Ovary (tissue), 9 donors: Measurements from ENCODE around the gene GTF2IRD1. TPM values are rescaled to one million over a fixed set of nuclear protein-coding genes. Genes with fewer than 3 reads are reported as not detected.
"Not testable (repeated sequence)": the region's sequence is repeated elsewhere in the genome, so short reads cannot be mapped to it uniquely, and the experiment has no call there.

Experiments
- DNase-seq, 5 donors: peaks; one replicate each; pipeline ENCODE4 v3.0.0-alpha.2; 2019 to 2020
- H3K27ac ChIP-seq, 2 donors: fragments of 200-600 bp; one replicate each; pipeline versions ENCODE4 v1.5.1 to v1.8.0; 2019 to 2022
- H3K27me3 ChIP-seq: fragments of 200-600 bp; one replicate; pipeline ENCODE4 v1.8.0; 2022
- H3K36me3 ChIP-seq: fragments of 200-600 bp; sonication (generic); one replicate; pipeline ENCODE4 v1.5.1; 2019
- H3K4me1 ChIP-seq: one replicate; pipeline ENCODE4 v1.8.1; 2013; ENCODE audit warnings: mild to moderate bottlenecking, moderate library complexity; ENCODE audit not compliant: insufficient read depth
- H3K4me3 ChIP-seq: fragments of 200-600 bp; sonication (generic); one replicate; pipeline ENCODE4 v1.5.1; 2017
- H3K9me3 ChIP-seq, 2 donors: fragments of 200-600 bp in 1 of 2; sonication (generic) in 1 of 2; one replicate each; pipeline versions ENCODE4 v1.5.1 to v1.8.1; 2013 to 2019; ENCODE audit warnings: mild to moderate bottlenecking in 1 of 2, moderate library complexity in 1 of 2
- EP300 ChIP-seq: sonication (generic); formaldehyde crosslinking; IDR thresholded peaks from one replicate; pipeline ENCODE4 v1.6.1; 2017; ENCODE audit warnings: antibody characterized with exemption
- POLR2A ChIP-seq: fragments of 450-650 bp; IDR thresholded peaks from one replicate; pipeline ENCODE4 v1.6.1; 2017; ENCODE audit warnings: antibody characterized with exemption, mild to moderate bottlenecking, moderate library complexity
- WGBS, 3 donors: extraction: QIAGEN DNeasy Blood & Tissue Kit in 1 of 3; methylation state at CpG; one replicate each; pipeline versions ENCODE4 v1.1.5 to v1.1.7; 2013 to 2017; 5-methylcytosine and 5-hydroxymethylcytosine counted together
- intact Hi-C, 4 donors: fragments of 100-400 bp; cut with DNase I; formaldehyde crosslinking; loops; one replicate each; pipeline versions ENCODE4 v1.11.0 to v1.15.1; 2022 to 2023
- polyA plus RNA-seq, 2 donors: library from polyadenylated mRNA; stranded (reverse); fragments of 200-250 nt in 1 of 2; fragments of 350-450 nt in 1 of 2; fragmentation: Illumina TruSeq in 1 of 2; extraction: RNeasy Lipid Tissue Mini Kit (QIAGEN cat#74804) in 1 of 2; gene quantifications; one replicate each; pipeline ENCODE4 v1.2.3, GENCODE V29; 2013 to 2014
- total RNA-seq, 7 donors: library from RNA; depleted of rRNA in 2 of 7; stranded (reverse); fragments of >200 nt in 2 of 7; fragmentation: NEBNext Ultra II Directional in 3 of 7; extraction: Animal tissue kit (Norgen Biotek cat#: 25700) in 3 of 7; gene quantifications; one replicate each; pipeline versions ENCODE4 v1.1.0 to v1.2.4, GENCODE V29; 2016 to 2023
- TF ChIP-seq, protein P1 (sequence below), 3 donors: fragments of 450-650 bp in 2 of 3; fragments of 200-600 bp in 1 of 3; IDR thresholded peaks; one replicate each; pipeline versions ENCODE4 v1.5.1 to v1.8.0; 2016 to 2022; ENCODE audit warnings: antibody characterized with exemption in 3 of 3, mild to moderate bottlenecking in 1 of 3
- donor health status: DM: no; HTN: no; CAD: no; lungs with moderate emphysema.
- donor health status: DM: no; HTN: no; CAD: no.
- donor health status: Bipolar disorder and iron deficiency.
- donor health status: DM: yes; HTN: yes; CAD: no.
- donor health status: DM: no; HTN: no; CAD: no.
- donor health status: DM: yes; HTN: yes; CAD: no.

Gene GTF2IRD1
- total and polyA plus RNA-seq, 9 donors, result 12.0 to 39.0 (median 28.0) TPM

DNA sequence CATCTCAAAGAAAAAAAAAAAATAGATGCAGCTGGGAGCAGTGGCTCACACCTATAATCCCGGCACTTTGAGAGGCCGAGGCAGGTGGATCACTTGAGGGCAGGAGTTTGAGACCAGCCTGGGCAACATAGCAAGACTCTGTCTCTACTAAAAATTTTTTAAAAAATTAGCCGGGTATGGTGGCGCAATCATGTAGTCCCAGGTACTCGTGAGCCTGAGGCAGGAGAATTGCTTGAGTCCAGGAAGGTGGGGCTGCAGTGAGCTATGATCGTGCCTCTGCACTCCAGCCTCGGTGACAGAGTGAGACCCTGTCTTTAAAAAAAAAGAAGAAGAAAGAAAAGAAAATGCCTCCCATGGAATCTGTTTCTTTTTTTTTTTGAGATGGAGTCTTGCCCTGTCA is 31.9 kb downstream of the GTF2IRD1 start:
- H3K36me3 ChIP-seq, result no peaks in the 10 kb centered on the region
- H3K4me1 ChIP-seq, result peaks cover 2% of the 10 kb centered on the region
- TF ChIP-seq POLR2A, result no peak
- TF ChIP-seq EP300, result no peak
- TF ChIP-seq, protein P1, sequence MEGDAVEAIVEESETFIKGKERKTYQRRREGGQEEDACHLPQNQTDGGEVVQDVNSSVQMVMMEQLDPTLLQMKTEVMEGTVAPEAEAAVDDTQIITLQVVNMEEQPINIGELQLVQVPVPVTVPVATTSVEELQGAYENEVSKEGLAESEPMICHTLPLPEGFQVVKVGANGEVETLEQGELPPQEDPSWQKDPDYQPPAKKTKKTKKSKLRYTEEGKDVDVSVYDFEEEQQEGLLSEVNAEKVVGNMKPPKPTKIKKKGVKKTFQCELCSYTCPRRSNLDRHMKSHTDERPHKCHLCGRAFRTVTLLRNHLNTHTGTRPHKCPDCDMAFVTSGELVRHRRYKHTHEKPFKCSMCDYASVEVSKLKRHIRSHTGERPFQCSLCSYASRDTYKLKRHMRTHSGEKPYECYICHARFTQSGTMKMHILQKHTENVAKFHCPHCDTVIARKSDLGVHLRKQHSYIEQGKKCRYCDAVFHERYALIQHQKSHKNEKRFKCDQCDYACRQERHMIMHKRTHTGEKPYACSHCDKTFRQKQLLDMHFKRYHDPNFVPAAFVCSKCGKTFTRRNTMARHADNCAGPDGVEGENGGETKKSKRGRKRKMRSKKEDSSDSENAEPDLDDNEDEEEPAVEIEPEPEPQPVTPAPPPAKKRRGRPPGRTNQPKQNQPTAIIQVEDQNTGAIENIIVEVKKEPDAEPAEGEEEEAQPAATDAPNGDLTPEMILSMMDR (IDR thresholded peaks at IDR 0.05), result no peak
- H3K27me3 ChIP-seq, result no peaks in the 10 kb centered on the region
- no peaks in the 10 kb centered on the region for H3K9me3 ChIP-seq
- H3K27ac ChIP-seq, result no peak overlapping the region
- intact Hi-C loops, result loop anchor here in 1 of 4 donors (5.0 kb wide), 1 partner anchor 48 kb away; no protein-coding TSS in a partner anchor
- H3K4me3 ChIP-seq, result no peak overlapping the region
- 93 to 97% (median 96%) methylated on average over 7 of the region's 7 CpGs for WGBS, 3 donors
- DNase-seq, result no peak

- not testable (repeated sequence) for H3K27ac ChIP-seq, DNase-seq, H3K4me1 ChIP-seq, H3K27me3 ChIP-seq, H3K36me3 ChIP-seq, H3K9me3 ChIP-seq, H3K4me3 ChIP-seq
- intact Hi-C loops, result loop anchor here in 1 of 4 donors (5.0 kb wide), 1 partner anchor 51 kb away; no protein-coding TSS in a partner anchor
- WGBS, 3 donors, result 90 to 93% (median 91%) methylated on average over 8 of the region's 8 CpGs
Observed at GRCh38 chr7:74488518-74489030, 34.9 kb downstream of the GTF2IRD1 start.

GRCh38 chr7:74489997-74490945 is 36.6 kb downstream of the GTF2IRD1 start:
- intact Hi-C loops, result loop anchor here in 2 of 4 donors (5.0 to 10.0 kb wide), 3 partner anchors 53 to 815 kb away; no protein-coding TSS in a partner anchor
- TF ChIP-seq, protein P1 (IDR thresholded peaks at IDR 0.05), result no peak
- TF ChIP-seq POLR2A (no peak), EP300 (no peak)
- WGBS, 3 donors, result 57 to 70% (median 62%) methylated on average over 19 of the region's 19 CpGs
- Histone ChIP-seq H3K4me3 (no peak overlapping the region), H3K27ac (no peak overlapping the region), H3K36me3 (no peaks in the 10 kb centered on the region), H3K27me3 (no peaks in the 10 kb centered on the region), H3K9me3 (no peaks in the 10 kb centered on the region), H3K4me1 (peaks cover 2% of the 10 kb centered on the region)
- peak in 1 of 5 donors; percentile 34 for DNase-seq

DNA sequence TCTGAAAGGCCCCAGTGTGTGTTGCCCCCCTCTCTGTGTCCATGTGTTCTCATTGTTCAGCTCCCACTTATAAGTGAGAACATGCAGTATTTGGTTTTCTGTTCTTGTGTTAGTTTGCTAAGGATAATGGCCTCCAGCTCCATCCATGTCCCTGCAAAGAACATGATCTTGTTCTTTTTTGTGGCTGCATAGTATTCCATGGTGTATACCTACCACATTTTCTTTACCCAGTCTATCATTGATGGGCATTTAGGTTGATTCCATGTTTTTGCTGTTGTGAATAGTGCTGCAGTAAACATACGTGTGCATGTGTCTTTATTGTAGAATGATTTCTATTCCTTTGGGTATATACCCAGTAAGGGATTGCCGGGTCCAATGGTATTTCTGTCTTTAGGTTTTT is 37.8 kb downstream of the GTF2IRD1 start:
- H3K9me3 ChIP-seq, H3K27ac ChIP-seq, DNase-seq, H3K4me1 ChIP-seq, H3K4me3 ChIP-seq, H3K27me3 ChIP-seq, H3K36me3 ChIP-seq: not testable (repeated sequence)
- intact Hi-C loops, result loop anchor here in 2 of 4 donors (10.0 kb wide), 2 partner anchors 73 to 817 kb away; no protein-coding TSS in a partner anchor
- 95 to 99% (median 97%) methylated on average over 2 of the region's 2 CpGs for WGBS, 3 donors

DNA sequence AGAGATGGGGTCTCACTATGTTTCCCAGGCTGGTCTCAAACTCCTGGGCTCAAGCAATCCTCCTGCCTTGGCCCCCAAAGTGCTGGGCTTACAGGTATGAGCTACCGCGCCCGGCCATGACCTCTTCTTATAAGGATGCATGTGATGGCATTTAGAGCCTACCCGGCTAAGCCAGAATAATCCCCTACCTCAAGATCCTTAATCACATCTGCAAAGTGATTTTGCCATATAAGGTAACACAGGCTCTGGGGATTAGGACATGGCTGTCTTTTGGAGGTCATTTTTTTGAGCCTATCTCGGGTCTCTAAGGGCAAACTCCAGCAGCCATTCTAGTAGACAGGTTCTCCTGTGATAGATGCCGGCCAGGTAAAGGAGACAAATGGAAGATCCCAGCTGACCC is 39.6 kb downstream of the GTF2IRD1 start:
- Histone ChIP-seq H3K4me3 (no peak overlapping the region), H3K36me3 (no peaks in the 10 kb centered on the region), H3K9me3 (no peaks in the 10 kb centered on the region), H3K27me3 (no peaks in the 10 kb centered on the region), H3K4me1 (no peaks in the 10 kb centered on the region), H3K27ac (no peak overlapping the region)
- no peak for DNase-seq
- intact Hi-C loops, result loop anchor here in 2 of 4 donors (10.0 kb wide), 2 partner anchors 72 to 818 kb away; no protein-coding TSS in a partner anchor
- WGBS, 3 donors, result 94 to 97% (median 95%) methylated on average over 6 of the region's 6 CpGs
- TF ChIP-seq EP300 (no peak), POLR2A (no peak)
- TF ChIP-seq, protein P1 (IDR thresholded peaks at IDR 0.05), result no peak
